ENCODE measurements around the gene FIGNL1. TPM values are rescaled to one million over a fixed set of nuclear protein-coding genes. Genes with fewer than 3 reads are reported as not detected.

Gene FIGNL1, protein sequence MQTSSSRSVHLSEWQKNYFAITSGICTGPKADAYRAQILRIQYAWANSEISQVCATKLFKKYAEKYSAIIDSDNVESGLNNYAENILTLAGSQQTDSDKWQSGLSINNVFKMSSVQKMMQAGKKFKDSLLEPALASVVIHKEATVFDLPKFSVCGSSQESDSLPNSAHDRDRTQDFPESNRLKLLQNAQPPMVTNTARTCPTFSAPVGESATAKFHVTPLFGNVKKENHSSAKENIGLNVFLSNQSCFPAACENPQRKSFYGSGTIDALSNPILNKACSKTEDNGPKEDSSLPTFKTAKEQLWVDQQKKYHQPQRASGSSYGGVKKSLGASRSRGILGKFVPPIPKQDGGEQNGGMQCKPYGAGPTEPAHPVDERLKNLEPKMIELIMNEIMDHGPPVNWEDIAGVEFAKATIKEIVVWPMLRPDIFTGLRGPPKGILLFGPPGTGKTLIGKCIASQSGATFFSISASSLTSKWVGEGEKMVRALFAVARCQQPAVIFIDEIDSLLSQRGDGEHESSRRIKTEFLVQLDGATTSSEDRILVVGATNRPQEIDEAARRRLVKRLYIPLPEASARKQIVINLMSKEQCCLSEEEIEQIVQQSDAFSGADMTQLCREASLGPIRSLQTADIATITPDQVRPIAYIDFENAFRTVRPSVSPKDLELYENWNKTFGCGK
- total RNA-seq (10 to 100 TPM; 10.3 to 17.1 (median 14.5) TPM), total RNA-seq (14.2 to 103 (median 28.0) reads per million in 29 experiments)
- total RNA-seq (2013) = 12.3 TPM

GRCh38 chr7:50449881-50450589 is at the start of gene FIGNL1:
Gene FIGNL1, minus strand, starts transcription at chr7:50450350. Its CDS starts 3,063 bp downstream, at chr7:50447287.
- peak within 1 kb of the TSS; percentile 95 to 97 for H3K27ac Mint-ChIP-seq
- peak within 1 kb of the TSS; percentile 91 for H3K27ac ChIP-seq (ENCODE audit: low read length)
- H3K9me3 Mint-ChIP-seq = no peaks in the 10 kb centered on the region
- WGBS (ENCODE audit: insufficient coverage) = under 1% methylated on average over 56 of the region's 63 CpGs
- POLR2A ChIA-PET = interaction anchor here in 1 of 2 donors (0.5 kb wide), 1 partner anchor 108 kb away, joined by 6 read pairs; no protein-coding TSS in a partner anchor
- peak within 1 kb of the TSS; percentile 64 to 82 for H3K4me3 ChIP-seq (ENCODE audit: control insufficient read depth in 1 of 2, extremely low read depth in 1 of 2, low read length in 1 of 2)
- no peaks in the 10 kb centered on the region for H3K27me3 Mint-ChIP-seq
- DNase-seq (peak; percentile 62 to 92 (median 77)), ATAC-seq (replicated peaks in 1 of 4) (peak; percentile 97 to 100 (median 98))
- peaks cover 21% of the 10 kb centered on the region for H3K36me3 Mint-ChIP-seq
- H3K4me1 Mint-ChIP-seq = peaks cover 19 to 34% (median 23%) of the 10 kb centered on the region in 3 donors
- peaks cover 6 to 16% of the 10 kb centered on the region in 2 experiments for H3K4me1 ChIP-seq (ENCODE audit: control insufficient read depth in 1 of 2, extremely low read depth in 1 of 2, insufficient read depth in 2 of 2, low read length in 2 of 2)
- peaks cover 0 to 19% of the 10 kb centered on the region in 2 donors for H3K36me3 ChIP-seq (ENCODE audit: control insufficient read depth in 2 of 2, extremely low read depth in 1 of 2, insufficient read depth in 1 of 2, low read length in 1 of 2)
- H3K9me3 ChIP-seq = no peaks in the 10 kb centered on the region
- CTCF ChIA-PET = interaction anchor here (0.7 to 1.5 kb wide), 5 partner anchors 18 to 358 kb away, joined by 3 to 6 read pairs (median 3); no protein-coding TSS in a partner anchor
- no peaks in the 10 kb centered on the region for H3K27me3 ChIP-seq (replicated peaks in 1 of 2; ENCODE audit: control insufficient read depth in 2 of 2, extremely low read depth in 1 of 2, insufficient read depth in 2 of 2, low read length in 1 of 2)
- peak within 1 kb of the TSS; percentile 89 to 95 (median 92) for H3K4me3 Mint-ChIP-seq

DNA sequence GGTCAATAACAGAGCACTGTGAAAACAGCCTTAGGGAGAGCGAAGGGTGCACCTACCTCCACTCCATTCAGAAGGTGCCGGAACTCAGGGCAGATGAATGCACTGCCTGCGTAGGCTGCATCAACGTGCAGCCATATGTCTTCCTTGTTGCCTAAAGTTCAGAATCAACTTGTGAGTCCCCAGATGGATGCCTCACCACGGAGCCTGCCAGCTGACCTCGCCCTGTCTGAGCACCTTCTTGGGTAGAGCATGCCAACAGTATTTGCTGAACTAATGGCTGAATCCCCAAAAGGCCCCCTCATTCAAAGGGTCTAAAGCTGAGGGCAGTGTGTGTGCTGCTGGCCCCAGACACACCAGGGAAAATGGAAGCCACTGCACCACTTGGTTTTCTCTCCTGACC is 48.9 kb upstream of the FIGNL1 start:
- Mint-ChIP-seq H3K36me3 (no peaks in the 10 kb centered on the region), H3K9me3 (no peaks in the 10 kb centered on the region), H3K4me1 (no peaks in the 10 kb centered on the region), H3K4me3 (no peak overlapping the region), H3K27ac (no peak overlapping the region), H3K27me3 (peaks cover 18 to 21% of the 10 kb centered on the region in 2 donors)
- WGBS (ENCODE audit: insufficient coverage) = 70% methylated on average over 6 of the region's 6 CpGs
- Histone ChIP-seq H3K27ac (ENCODE audit: low read length) (no peak overlapping the region), H3K36me3 (ENCODE audit: control insufficient read depth in 2 of 2, extremely low read depth in 1 of 2, insufficient read depth in 1 of 2, low read length in 1 of 2) (no peaks in the 10 kb centered on the region), H3K9me3 (no peaks in the 10 kb centered on the region), H3K27me3 (replicated peaks in 1 of 2; ENCODE audit: control insufficient read depth in 2 of 2, extremely low read depth in 1 of 2, insufficient read depth in 2 of 2, low read length in 1 of 2) (peaks cover 0 to 34% of the 10 kb centered on the region in 2 experiments), H3K4me3 (ENCODE audit: control insufficient read depth in 1 of 2, extremely low read depth in 1 of 2, low read length in 1 of 2) (no peak overlapping the region), H3K4me1 (ENCODE audit: control insufficient read depth in 1 of 2, extremely low read depth in 1 of 2, insufficient read depth in 2 of 2, low read length in 2 of 2) (no peaks in the 10 kb centered on the region)
- no peak for DNase-seq
- no peak for ATAC-seq (replicated peaks in 1 of 4)
- POLR2A ChIA-PET = no interaction called here
- CTCF ChIA-PET = no interaction called here

DNA sequence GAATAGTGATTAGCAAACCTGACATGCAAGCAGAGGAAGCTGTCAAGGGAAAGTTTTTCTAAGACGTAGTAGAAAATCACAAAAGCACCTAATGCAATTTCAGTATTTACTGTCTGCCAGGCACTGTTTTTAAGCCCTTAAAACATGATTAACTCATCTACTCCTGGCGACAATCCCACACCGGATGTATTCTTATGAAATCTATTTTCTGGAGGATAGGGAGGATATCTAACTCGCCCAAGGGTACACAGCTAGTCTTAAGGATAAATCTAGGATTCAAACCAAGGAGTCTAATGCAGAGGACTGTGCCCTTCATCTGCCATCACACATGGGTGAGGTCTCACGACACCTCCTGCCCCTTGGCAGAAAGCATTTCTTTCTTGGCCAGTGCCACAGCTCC is 47.8 kb upstream of the FIGNL1 start:
- no peaks in the 10 kb centered on the region for H3K36me3 ChIP-seq (ENCODE audit: control insufficient read depth in 2 of 2, extremely low read depth in 1 of 2, insufficient read depth in 1 of 2, low read length in 1 of 2)
- ChIA-PET POLR2A (no interaction called here), CTCF (no interaction called here)
- DNase-seq (no peak), ATAC-seq (replicated peaks in 1 of 4) (no peak)
- Mint-ChIP-seq H3K4me1 (no peaks in the 10 kb centered on the region), H3K27me3 (peaks cover 21 to 26% of the 10 kb centered on the region in 2 donors), H3K4me3 (no peak overlapping the region), H3K27ac (no peak overlapping the region), H3K9me3 (no peaks in the 10 kb centered on the region), H3K36me3 (no peaks in the 10 kb centered on the region)
- H3K27me3 ChIP-seq (replicated peaks in 1 of 2; ENCODE audit: control insufficient read depth in 2 of 2, extremely low read depth in 1 of 2, insufficient read depth in 2 of 2, low read length in 1 of 2) = peaks cover 0 to 33% of the 10 kb centered on the region in 2 experiments
- no peak overlapping the region for H3K27ac ChIP-seq (ENCODE audit: low read length)
- no peaks in the 10 kb centered on the region for H3K4me1 ChIP-seq (ENCODE audit: control insufficient read depth in 1 of 2, extremely low read depth in 1 of 2, insufficient read depth in 2 of 2, low read length in 2 of 2)
- no CpG with 5 or more reads among the region's 5 CpGs for WGBS (ENCODE audit: insufficient coverage)
- H3K4me3 ChIP-seq (ENCODE audit: control insufficient read depth in 1 of 2, extremely low read depth in 1 of 2, low read length in 1 of 2) = no peak overlapping the region
- H3K9me3 ChIP-seq = no peaks in the 10 kb centered on the region

DNA sequence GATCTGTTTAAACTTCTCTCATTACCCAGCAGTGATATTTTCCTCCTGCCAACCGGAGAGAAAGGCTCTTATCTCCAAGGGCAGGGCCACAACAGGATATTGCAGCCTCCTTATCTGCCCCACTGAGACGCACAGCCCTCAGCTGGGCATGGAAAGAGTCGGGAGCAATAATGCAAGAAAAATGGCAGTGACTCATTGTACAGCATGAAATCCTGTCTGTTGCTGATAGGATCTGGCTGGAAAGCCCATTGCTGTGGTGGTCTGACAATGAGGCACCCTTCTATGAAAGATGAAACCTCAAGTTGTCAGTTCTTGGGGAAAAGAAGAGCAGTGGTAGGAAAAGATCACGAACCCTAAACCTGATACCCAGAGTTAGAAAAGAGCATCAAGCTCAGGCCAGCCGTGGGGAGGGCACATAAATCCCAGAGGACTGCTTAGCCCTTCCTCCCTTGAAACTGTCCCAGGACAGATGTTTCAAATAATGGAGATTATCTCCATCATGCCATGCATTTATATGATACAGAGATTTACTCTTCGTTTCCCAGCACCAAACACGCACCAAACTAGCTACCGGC is 47.0 kb upstream of the FIGNL1 start:
- Histone ChIP-seq H3K27ac (ENCODE audit: low read length) (no peak overlapping the region), H3K4me3 (ENCODE audit: control insufficient read depth in 1 of 2, extremely low read depth in 1 of 2, low read length in 1 of 2) (no peak overlapping the region), H3K36me3 (ENCODE audit: control insufficient read depth in 2 of 2, extremely low read depth in 1 of 2, insufficient read depth in 1 of 2, low read length in 1 of 2) (no peaks in the 10 kb centered on the region), H3K27me3 (replicated peaks in 1 of 2; ENCODE audit: control insufficient read depth in 2 of 2, extremely low read depth in 1 of 2, insufficient read depth in 2 of 2, low read length in 1 of 2) (peaks cover 0 to 31% of the 10 kb centered on the region in 2 experiments), H3K4me1 (ENCODE audit: control insufficient read depth in 1 of 2, extremely low read depth in 1 of 2, insufficient read depth in 2 of 2, low read length in 2 of 2) (no peaks in the 10 kb centered on the region), H3K9me3 (no peaks in the 10 kb centered on the region)
- no peak overlapping the region for H3K4me3 Mint-ChIP-seq
- 17% methylated on average over 3 of the region's 8 CpGs for WGBS (ENCODE audit: insufficient coverage)
- H3K27ac Mint-ChIP-seq = no peak overlapping the region
- H3K27me3 Mint-ChIP-seq = peaks cover 21 to 27% of the 10 kb centered on the region in 2 donors
- ChIA-PET POLR2A (no interaction called here), CTCF (no interaction called here)
- ATAC-seq (replicated peaks in 1 of 4) (no peak), DNase-seq (no peak)
- H3K36me3 Mint-ChIP-seq = no peaks in the 10 kb centered on the region
- H3K9me3 Mint-ChIP-seq = no peaks in the 10 kb centered on the region
- H3K4me1 Mint-ChIP-seq = no peaks in the 10 kb centered on the region

- WGBS (ENCODE audit: insufficient coverage) = 41% methylated on average over 4 of the region's 6 CpGs
- DNase-seq (no peak), ATAC-seq (replicated peaks in 1 of 4) (no peak)
- Mint-ChIP-seq H3K36me3 (no peaks in the 10 kb centered on the region), H3K4me3 (no peak overlapping the region), H3K27me3 (peaks cover 21 to 27% of the 10 kb centered on the region in 2 donors), H3K27ac (no peak overlapping the region), H3K9me3 (no peaks in the 10 kb centered on the region), H3K4me1 (no peaks in the 10 kb centered on the region)
- Histone ChIP-seq H3K36me3 (ENCODE audit: control insufficient read depth in 2 of 2, extremely low read depth in 1 of 2, insufficient read depth in 1 of 2, low read length in 1 of 2) (no peaks in the 10 kb centered on the region), H3K4me3 (ENCODE audit: control insufficient read depth in 1 of 2, extremely low read depth in 1 of 2, low read length in 1 of 2) (no peak overlapping the region), H3K9me3 (no peaks in the 10 kb centered on the region), H3K4me1 (ENCODE audit: control insufficient read depth in 1 of 2, extremely low read depth in 1 of 2, insufficient read depth in 2 of 2, low read length in 2 of 2) (no peaks in the 10 kb centered on the region), H3K27ac (ENCODE audit: low read length) (no peak overlapping the region), H3K27me3 (replicated peaks in 1 of 2; ENCODE audit: control insufficient read depth in 2 of 2, extremely low read depth in 1 of 2, insufficient read depth in 2 of 2, low read length in 1 of 2) (peaks cover 0 to 31% of the 10 kb centered on the region in 2 experiments)
- ChIA-PET CTCF (interaction anchor here in 1 of 2 donors (0.7 kb wide), 1 partner anchor 1318 kb away, joined by 3 read pairs; no protein-coding TSS in a partner anchor), POLR2A (no interaction called here)
Observed at GRCh38 chr7:50496569-50496968, 46.4 kb upstream of the FIGNL1 start.

- Mint-ChIP-seq H3K4me1 (no peaks in the 10 kb centered on the region), H3K9me3 (no peaks in the 10 kb centered on the region), H3K36me3 (no peaks in the 10 kb centered on the region), H3K27ac (no peak overlapping the region), H3K4me3 (no peak overlapping the region), H3K27me3 (peaks cover 21 to 27% of the 10 kb centered on the region in 2 donors)
- 100% methylated on average over 1 of the region's 3 CpGs for WGBS (ENCODE audit: insufficient coverage)
- peaks cover 0 to 26% of the 10 kb centered on the region in 2 experiments for H3K27me3 ChIP-seq (replicated peaks in 1 of 2; ENCODE audit: control insufficient read depth in 2 of 2, extremely low read depth in 1 of 2, insufficient read depth in 2 of 2, low read length in 1 of 2)
- DNase-seq (no peak), ATAC-seq (replicated peaks in 1 of 4) (no peak)
- no peak overlapping the region for H3K27ac ChIP-seq (ENCODE audit: low read length)
- H3K9me3 ChIP-seq = no peaks in the 10 kb centered on the region
- POLR2A ChIA-PET = no interaction called here
- H3K4me3 ChIP-seq (ENCODE audit: control insufficient read depth in 1 of 2, extremely low read depth in 1 of 2, low read length in 1 of 2) = no peak overlapping the region
- no peaks in the 10 kb centered on the region for H3K4me1 ChIP-seq (ENCODE audit: control insufficient read depth in 1 of 2, extremely low read depth in 1 of 2, insufficient read depth in 2 of 2, low read length in 2 of 2)
- H3K36me3 ChIP-seq (ENCODE audit: control insufficient read depth in 2 of 2, extremely low read depth in 1 of 2, insufficient read depth in 1 of 2, low read length in 1 of 2) = no peaks in the 10 kb centered on the region
- CTCF ChIA-PET = interaction anchor here in 1 of 2 donors (0.7 kb wide), 1 partner anchor 1317 kb away, joined by 3 read pairs; no protein-coding TSS in a partner anchor
Observed at GRCh38 chr7:50495746-50496145, 45.6 kb upstream of the FIGNL1 start.

All from T-cell (primary cell).